ENCODE measurements around the gene WIPF3.

The WIPF3 gene

GRCh38 chr7:29810297-29810696 is 4.0 kb downstream of the WIPF3 start:
- no peak for DNase-seq

GRCh38 chr7:29810813-29811482 is 4.6 kb downstream of the WIPF3 start:
- DNase-seq = no peak

GRCh38 chr7:29811586-29811985 is 5.3 kb downstream of the WIPF3 start:
- no peak for DNase-seq

DNA sequence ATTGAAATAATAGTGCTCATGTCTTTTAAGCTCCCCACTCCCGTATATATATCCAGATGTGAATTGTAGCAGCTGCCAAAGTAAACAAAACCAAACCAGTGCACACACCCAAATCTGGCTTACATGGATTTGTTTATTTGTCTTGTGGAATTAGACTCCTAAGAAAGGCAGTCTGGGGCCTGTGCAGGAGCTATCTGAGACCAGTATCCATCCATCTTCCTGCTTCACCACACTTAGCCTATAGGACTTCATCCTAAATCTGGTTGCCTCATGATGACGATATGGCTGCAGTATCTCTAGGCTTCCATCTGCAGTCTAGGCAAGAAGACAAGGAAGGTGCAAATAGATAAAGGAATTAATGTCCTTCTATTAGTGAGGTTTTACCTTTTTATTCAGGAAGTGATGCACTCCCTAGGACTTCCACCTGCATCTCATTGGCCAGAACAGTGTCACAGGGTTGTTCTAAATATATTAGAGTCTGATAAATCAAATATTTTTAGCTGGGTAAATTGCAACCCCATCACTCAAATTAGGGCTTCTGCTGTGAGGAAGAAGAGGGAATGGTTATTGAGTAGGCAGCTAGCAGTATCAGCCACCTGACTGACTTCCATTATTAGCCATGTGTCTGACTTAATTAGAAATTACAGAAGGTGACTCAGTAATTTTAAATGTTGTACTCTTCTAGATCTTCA is 6.0 kb downstream of the WIPF3 start:
- no peak for DNase-seq

DNA sequence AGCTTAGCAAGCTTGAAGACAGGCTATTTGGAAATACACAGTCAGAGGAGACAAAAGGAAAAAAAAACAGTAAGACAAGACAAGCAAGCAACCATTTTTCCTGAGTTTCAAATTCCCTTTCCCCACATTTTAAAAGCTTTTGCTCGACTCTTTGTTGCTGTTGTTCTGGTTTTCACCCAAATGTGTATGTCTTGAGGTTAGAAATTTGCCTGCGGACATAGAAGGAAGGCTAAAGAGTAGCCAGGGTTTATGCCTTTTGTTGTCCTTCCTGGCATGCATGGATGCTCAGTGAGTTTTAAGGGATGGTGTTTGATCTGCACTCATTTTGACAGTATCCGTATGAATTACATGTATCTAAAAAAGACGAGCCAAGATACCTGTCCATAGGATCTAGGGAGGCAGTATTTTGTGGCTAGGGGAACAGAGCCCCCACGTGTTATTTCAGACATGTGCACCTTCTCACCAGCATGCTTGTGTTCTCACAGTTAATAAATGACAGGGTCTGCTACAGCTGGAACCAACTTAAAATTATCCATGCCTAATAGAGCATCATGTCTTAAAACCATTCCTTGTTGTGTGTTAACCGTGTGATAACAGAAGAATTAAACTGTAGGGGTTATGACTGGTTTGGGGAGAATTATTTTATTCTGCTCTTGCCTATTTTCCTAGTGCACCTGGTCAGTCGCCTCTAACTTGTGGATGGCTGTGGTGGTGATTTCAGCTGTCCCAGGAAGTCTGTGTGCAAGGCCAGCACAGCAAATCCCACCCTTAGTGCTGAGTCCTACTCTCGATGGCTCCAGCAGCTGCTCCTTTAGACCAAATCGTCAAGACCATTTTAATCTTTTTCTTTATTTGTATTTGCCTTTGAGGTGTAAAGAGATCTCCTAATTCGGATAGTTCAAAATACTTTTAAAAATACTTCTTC is 9.1 kb downstream of the WIPF3 start:
- no peak for DNase-seq

- no peak for DNase-seq
Measured at GRCh38 chr7:29818308-29818707, 12.0 kb downstream of the WIPF3 start.

- no peak for DNase-seq
Measured at GRCh38 chr7:29825775-29826529, 19.6 kb downstream of the WIPF3 start.

DNA sequence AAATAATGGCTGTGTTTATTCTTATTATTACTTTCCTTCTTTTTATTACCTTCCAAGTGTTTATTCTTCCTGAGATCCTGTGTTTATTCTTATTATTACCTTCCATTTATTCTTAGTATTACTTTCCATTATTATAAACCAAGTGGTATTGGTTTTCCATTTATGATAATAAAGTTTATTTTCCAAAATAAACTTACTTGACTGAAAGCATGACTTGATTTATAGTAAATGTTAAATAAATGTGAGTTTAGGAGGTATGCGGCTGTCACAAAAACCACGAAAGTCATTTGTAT is 20.2 kb downstream of the WIPF3 start:
- no peak for DNase-seq

DNA sequence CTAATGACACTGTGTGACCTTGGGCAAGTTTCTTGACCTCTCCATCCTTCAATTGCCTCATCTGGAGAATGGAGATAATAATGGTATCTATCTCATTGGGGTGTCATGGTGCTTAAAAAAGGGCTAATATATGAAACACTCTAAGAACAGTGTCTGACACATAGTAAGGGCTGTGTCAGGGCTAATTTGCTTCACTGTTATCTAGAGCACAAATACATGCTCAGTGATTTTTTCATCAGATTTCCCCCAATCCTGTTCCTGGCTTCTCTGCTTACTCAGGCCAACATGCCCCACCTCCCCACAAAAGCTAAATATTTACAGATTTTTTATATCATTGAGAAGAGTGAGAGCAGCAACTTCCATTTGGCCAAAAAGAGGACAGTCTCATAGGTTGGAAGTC is 20.6 kb downstream of the WIPF3 start:
- no peak for DNase-seq

GRCh38 chr7:29831705-29832104 is 25.4 kb downstream of the WIPF3 start:
- no peak for DNase-seq

- DNase-seq = no peak
Measured at GRCh38 chr7:29833929-29834328, 27.6 kb downstream of the WIPF3 start.

DNA sequence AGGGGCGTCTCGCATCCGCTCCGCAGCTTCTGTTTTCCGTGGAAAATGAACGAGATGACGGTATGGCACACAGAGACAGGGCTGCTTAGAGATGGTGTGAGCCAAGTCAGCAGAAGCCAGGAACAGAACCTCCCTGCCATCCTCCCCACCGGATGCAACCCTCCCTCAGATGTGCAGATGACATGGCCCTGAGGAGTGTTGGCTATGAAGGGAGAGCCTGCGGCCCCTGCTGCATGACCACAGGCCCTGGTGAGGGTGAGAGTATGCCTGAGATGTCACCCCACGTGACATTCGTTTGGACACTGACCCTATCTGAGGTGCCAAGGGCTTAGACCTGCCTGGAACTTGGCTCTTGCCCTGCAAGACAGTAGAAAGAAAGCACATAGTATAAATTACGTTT is 29.4 kb downstream of the WIPF3 start:
- DNase-seq = no peak

GRCh38 chr7:29839302-29839701 is 33.0 kb downstream of the WIPF3 start:
- no peak for DNase-seq

DNA sequence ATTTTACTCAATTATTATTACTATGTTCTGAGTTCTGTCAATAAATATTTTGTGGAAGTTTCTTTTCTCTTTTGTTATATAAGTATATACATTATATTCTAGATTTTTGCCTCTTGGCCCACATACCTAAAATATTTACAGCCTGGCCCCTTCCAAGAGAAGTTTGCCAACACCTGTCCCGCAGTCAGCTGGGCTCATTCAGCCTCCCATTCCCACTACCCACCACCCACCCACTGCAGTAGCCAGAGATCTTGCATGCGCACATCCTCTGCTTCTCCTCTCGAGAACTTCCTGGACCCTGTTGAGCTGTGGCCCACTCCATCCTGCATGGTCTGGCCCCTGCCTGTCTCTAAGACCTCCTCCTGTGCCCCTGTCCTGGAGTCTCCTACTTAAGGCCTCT is 33.6 kb downstream of the WIPF3 start:
- DNase-seq = no peak

DNA sequence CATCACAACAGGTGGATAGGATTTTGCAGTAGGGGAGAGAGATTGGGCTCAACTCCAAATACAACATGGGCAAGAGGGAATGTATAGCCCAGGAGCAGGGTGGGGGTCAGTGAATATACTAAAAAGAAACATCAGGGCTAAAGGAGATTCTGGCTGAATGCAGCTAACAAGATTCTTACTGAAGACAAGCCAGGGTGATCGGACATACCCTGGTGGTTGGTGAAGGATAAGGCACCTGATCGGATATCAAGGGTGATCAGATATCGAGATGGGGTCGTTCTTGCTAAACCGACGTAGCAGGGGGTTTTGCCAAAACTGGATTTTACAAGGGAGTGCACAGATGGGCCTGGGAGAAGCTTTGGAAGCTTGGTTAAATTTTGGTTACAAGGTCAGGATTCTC is 34.4 kb downstream of the WIPF3 start:
- DNase-seq = no peak

DNA sequence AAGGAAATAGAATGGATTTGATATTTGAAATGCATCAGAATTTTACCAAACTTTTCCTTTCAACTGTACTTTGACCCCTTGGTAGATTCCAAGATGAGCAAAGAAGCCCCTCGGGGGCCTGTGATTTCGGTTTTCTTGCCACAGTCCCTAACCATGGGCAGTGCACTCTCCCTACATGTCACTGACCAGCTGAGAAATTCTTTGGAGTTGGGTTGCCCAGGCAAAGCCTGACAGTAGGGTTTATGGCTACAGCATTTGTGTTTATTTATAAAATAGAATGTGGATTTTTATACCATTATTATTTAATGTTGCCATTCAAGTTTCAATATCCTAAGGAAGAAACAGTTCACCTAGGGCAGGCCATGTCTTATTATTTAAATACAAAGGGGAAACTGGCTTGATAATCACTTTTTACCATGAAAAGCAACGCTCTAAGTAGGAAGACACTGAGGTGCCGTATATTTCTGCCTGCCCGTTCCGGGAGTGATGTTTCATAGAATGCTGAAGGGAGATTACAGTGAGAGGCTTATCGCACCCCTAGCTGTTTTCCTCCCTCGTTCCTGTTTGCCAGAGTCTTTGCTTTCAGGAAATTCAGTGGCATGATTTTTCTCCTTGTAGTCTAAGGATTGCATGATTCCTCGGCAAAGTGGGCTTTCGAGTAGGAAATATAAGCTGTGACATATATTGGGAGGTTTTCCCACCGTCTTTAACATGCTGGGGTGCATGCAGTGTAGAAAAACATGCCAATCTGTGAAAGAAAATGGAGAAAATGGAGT is 35.8 kb downstream of the WIPF3 start:
- DNase-seq = no peak

DNA sequence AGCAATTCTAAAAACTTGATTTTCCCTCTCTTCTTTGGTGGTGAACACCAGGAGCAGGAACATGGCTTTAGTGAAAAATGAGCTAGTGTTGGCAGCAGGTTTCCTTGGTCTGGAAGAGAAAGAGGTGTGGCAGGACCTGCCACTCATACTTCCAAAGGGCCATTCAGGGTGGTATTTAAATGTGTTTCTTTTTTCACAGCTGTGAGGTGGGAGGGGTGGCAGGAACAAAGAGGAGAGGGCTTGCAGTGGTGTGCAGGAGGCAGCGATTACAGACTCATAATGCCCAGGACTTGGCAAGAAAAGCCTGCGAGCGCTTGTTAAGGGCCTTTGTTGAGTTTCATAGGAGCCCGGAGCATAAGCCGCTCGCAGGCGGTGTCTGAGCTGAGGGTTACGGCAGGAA is 36.8 kb downstream of the WIPF3 start:
- no peak for DNase-seq

DNA sequence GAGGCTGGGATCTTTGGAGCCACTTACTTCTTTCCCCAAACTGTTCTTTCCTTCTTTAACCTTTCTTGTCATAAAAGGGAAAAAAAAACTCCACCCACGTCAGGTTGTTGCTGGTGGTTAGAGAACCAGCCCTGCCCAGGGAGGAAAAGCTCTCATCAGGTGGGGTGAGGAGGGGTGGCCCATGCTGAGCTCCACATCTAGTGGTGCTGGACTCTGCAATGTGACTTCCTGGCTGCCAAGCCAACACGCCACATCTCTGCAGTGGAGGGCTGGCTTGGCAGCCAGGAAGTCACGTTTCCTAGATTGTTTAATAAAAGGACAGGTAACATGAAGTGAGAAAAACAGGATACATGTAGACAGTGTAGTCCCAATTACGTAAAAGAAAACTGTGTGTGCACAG is 37.4 kb downstream of the WIPF3 start:
- no peak for DNase-seq

- DNase-seq = no peak
Measured at GRCh38 chr7:29844559-29844958, 38.3 kb downstream of the WIPF3 start.

GRCh38 chr7:29847496-29847895 is 41.2 kb downstream of the WIPF3 start:
- DNase-seq = no peak

GRCh38 chr7:29847916-29848315 is 41.6 kb downstream of the WIPF3 start:
- DNase-seq = no peak

DNA sequence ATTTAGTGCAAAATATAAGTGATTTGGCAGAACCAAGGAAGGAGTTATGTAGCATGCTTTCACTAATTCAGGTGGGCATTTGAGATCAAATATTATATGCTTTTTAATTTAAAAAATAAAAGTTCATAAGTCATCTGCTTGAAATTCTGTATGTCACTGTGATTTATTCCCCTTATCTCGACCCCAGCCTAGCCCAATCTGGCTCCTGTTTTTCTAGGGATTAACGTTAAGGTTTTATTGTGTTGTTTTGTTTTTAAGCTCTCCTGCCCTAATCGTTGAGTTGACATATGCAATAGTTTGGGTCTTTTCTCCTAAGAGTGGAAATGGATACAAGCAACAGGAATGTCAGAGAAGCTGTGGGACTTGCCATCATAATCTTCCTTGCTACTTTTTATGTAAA is 42.6 kb downstream of the WIPF3 start:
- DNase-seq = no peak

DNA sequence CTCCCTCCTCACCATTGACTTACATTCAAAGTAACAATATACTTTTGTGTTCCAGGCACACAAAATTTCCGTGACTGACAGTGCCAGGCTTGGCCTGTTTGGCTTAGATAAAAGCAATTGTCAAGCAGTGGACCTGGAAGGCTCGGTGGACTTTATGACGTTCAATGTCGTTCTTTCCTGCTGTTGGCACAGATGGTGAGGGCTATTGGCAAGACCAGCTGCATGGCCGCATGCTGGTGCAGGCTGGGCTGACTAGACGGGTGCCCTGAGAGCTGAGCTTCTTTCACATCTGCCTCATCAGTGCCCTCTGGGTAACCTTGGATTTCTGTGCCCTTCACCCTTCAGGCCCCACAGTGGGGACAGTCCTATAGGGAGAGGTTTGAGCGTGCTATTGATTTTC is 45.2 kb downstream of the WIPF3 start:
- no peak for DNase-seq
